Measurements from ENCODE around the gene CACNA1F.

GRCh38 chrX:49176421-49177326, 56.5 kb downstream of the CACNA1F start:
- TF ChIP-seq EZH2 (IDR thresholded peaks at IDR 0.05; ENCODE audit: borderline replicate concordance, low read depth, low read length, poor library complexity, severe bottlenecking), result no peak
- no peak for TF ChIP-seq CTCF (conservative IDR thresholded peaks at IDR 0.05; ENCODE audit: low read depth, low read length)

Data from A673 (cell line).